Breast epithelium (tissue), 3 donors: ENCODE measurements around the gene ARHGEF28.

ENCODE experiments used
- POLR2A ChIP-seq: fragments of 450-650 bp; IDR thresholded peaks from one replicate; pipeline ENCODE4 v1.6.1; 2016; ENCODE audit warnings: antibody characterized with exemption, mild to moderate bottlenecking, moderate library complexity
- POLR2AphosphoS5 ChIP-seq, 3 donors: sonication (generic); formaldehyde crosslinking; IDR thresholded peaks; one replicate each; pipeline ENCODE4 v1.6.1; 2017; ENCODE audit warnings: antibody characterized with exemption in 3 of 3
- TF ChIP-seq, protein P1 (sequence below), 3 donors: fragments of 450-650 bp; IDR thresholded peaks; one replicate each; pipeline ENCODE4 v1.5.1; 2016 to 2017; ENCODE audit warnings: antibody characterized with exemption in 3 of 3, mild to moderate bottlenecking in 3 of 3, moderate library complexity in 3 of 3

- TF ChIP-seq POLR2A, result no peak
- TF ChIP-seq, protein P1, sequence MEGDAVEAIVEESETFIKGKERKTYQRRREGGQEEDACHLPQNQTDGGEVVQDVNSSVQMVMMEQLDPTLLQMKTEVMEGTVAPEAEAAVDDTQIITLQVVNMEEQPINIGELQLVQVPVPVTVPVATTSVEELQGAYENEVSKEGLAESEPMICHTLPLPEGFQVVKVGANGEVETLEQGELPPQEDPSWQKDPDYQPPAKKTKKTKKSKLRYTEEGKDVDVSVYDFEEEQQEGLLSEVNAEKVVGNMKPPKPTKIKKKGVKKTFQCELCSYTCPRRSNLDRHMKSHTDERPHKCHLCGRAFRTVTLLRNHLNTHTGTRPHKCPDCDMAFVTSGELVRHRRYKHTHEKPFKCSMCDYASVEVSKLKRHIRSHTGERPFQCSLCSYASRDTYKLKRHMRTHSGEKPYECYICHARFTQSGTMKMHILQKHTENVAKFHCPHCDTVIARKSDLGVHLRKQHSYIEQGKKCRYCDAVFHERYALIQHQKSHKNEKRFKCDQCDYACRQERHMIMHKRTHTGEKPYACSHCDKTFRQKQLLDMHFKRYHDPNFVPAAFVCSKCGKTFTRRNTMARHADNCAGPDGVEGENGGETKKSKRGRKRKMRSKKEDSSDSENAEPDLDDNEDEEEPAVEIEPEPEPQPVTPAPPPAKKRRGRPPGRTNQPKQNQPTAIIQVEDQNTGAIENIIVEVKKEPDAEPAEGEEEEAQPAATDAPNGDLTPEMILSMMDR (IDR thresholded peaks at IDR 0.05), result no peak
- no peak for TF ChIP-seq POLR2AphosphoS5 (IDR thresholded peaks at IDR 0.05)
These were observed 334.4 kb downstream of the ARHGEF28 start for GRCh38 chr5:73960426-73960825.
